NCI-H82 treated with DMSO at 0.1 percent for 48 hours (cell line): ENCODE measurements around the gene ASIC3.
"Not testable (repeated sequence)": the region's sequence is repeated elsewhere in the genome, so short reads cannot be mapped to it uniquely, and the experiment has no call there.

Experiments used
- DNase-seq: peaks from one replicate; lab custom pipeline; 2025; ENCODE audit not compliant: unreplicated experiment; lab: John Stamatoyannopoulos, UW

ASIC3 gene

GRCh38 chr7:151047976-151048815 is at the start of gene ASIC3:
Gene ASIC3 (plus strand): TSS chr7:151048531. CDS start chr7:151048886, 355 bp downstream.
- no peak for DNase-seq

GRCh38 chr7:150999001-150999400 is 49.3 kb upstream of the ASIC3 start:
- DNase-seq = no peak

- no peak for DNase-seq
These were observed 48.7 kb upstream of the ASIC3 start for GRCh38 chr7:150999497-151000230.

DNA sequence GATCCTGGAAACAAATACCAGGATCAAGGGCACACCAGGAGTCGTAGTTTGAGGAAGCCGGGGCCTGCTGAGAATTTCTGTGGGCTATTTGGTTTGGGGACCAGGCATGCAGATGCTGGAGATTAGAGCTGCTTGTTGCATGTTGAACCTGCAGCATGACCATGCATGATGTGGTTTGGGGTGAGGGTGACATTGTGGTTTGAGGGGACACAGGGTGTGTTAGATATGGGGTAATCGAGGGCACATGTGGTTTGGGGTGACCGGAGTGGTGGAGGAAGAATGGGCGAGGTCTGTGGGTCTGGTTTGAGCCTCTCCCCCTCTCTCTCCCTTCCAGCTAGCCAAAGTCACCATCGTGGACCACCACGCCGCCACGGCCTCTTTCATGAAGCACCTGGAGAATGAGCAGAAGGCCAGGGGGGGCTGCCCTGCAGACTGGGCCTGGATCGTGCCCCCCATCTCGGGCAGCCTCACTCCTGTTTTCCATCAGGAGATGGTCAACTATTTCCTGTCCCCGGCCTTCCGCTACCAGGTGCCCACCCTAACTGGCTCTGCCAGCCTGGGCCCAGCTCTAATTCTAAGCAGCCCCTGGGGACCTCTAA is 47.3 kb upstream of the ASIC3 start:
- no peak for DNase-seq

DNA sequence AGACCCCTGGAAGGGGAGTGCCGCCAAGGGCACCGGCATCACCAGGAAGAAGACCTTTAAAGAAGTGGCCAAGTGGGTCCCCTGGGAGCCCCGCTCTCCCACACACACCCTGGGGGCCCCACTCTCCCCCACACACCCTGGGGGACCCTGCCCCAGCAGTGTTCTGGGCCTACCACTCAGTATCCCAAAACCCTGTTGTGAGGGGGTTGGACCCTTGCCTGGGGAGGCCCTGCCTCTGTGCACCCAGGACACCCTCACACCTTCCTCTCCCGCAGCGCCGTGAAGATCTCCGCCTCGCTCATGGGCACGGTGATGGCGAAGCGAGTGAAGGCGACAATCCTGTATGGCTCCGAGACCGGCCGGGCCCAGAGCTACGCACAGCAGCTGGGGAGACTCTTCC is 46.8 kb upstream of the ASIC3 start:
- no peak for DNase-seq

DNA sequence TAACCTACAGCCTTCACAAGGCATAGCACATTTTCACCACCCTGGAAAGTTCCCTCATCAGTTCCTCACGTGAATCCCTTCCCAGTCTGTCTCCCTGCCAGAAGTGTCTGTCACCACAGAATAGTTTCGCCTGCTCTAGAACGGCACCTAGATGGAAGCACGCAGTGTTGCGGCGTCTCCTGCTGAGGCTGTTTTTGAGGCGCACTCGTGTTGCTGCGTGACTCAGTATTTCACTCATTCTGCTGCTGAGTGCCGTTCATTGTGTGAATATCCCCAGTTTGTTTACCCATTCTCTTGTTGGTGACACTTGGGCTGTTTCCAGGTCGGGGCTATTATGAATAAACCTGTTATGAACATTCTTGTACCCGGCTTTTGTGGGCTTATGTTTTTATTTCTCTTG is 44.8 kb upstream of the ASIC3 start:
- no peak for DNase-seq

DNA sequence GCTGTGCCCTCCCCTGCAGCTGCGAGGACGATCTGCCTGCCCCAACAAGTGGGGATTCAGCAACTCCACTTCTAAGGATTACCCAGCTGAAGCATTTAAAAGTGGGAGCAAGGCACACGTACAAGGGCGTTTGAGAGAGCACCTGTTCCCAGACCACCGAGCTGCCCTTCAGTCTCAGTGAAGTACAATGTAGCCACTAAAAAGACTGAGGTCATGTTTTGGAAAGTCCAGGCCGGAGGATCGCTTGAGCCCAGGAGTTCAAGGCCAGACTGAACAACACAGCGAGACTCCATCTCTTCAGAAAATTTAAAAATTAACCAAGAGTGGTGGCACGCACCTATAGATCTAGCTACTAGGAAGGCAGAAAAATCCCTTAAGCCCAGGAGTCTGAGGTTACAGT is 42.8 kb upstream of the ASIC3 start:
- DNase-seq = no peak

- no peak for DNase-seq
These were observed 41.6 kb upstream of the ASIC3 start for GRCh38 chr7:151006590-151007300.

DNA sequence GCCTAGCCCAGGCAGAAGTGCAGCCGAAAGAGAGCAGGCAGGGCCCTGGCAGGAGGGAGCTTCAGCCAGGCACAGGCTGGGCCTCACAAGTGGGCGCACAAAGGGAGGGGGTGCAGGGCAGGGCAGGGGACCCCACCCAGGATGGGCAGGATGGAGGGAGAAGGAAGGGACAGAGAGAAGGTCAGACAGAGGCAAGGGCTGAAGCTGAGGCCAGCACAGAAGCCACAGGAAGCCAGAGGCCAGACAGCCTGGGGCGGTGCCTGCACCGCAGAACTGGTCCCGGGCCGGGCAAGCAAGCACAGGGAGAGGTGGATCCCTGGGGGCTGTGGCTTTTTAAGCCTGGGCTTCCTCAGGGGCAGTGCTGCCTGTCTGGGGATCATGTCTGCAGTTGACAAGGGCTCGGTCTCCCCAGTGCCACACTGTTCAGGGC is 40.8 kb upstream of the ASIC3 start:
- no peak for DNase-seq

DNA sequence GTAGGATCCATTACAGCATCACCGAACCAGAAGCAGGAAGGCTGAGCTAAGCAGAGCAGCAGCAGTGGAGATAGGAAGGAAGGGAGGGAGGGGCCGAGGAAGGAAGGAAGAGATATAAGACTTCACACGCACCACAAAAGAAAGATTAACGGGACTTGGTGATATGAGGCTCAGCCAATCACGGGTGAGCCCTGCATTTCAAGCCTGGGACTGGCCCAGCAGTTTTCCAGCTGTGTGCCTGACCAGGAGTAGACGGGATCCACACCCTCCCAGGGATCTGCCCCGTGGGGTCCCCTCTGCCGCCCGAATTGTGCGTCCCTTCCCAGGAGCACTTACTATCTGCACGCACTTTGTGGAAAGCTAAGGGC is 40.2 kb upstream of the ASIC3 start:
- DNase-seq = no peak

DNA sequence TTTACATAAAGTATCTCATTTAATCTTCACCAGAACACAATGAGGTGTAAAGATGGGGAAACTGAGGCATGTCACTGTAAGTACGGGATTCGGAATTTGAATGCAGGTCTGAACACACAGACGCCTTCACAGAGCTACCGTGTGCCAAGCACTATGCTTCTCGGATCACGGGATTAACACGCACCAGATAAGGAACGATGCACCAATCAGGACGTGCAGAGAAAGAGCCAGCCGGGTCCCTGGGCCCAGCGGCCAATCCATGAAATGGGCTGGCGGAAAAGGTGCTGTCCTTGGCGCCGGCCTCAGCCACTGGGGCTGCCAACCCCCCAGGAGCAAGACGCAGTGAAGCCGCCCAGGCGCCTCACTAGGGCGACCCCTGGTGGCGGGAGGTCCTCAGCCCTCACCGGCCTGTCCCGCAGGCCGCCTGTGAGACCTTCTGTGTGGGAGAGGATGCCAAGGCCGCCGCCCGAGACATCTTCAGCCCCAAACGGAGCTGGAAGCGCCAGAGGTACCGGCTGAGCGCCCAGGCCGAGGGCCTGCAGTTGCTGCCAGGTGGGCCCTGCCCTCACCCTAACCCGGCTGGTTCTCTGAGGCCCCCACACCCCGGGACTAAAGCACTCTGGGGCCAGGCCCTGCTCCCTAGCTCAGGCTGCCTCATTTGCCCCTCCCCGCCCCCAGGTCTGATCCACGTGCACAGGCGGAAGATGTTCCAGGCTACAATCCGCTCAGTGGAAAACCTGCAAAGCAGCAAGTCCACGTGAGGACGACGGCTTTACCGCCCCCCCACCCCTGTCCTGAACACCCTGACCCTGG is 39.6 kb upstream of the ASIC3 start:
- no peak for DNase-seq

DNA sequence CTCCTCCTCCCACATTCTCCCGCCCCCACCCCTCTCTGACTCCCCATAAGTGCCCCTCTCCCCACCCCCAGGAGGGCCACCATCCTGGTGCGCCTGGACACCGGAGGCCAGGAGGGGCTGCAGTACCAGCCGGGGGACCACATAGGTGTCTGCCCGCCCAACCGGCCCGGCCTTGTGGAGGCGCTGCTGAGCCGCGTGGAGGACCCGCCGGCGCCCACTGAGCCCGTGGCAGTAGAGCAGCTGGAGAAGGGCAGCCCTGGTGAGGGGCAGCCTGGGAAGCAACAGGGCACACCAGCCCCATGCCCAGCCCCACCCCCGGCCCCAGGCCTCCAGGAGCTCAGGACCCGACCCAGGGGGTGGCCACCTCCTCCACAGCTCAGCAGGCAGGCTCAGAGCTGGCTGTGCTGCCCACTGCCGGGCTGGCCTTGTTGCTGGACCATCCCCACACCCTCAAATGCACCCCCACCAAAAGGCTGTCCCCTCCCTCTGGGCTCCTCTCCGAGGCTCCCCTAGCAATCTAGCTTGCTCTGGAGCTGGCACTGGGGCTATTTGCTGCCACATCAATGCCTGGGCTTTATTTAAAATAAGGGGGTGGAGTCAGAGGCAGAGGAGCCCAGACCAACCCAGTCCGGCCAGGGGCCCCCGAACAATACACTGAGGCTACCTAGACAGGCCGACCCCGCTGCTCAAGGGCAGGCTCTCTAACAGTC is 38.8 kb upstream of the ASIC3 start:
- no peak for DNase-seq

GRCh38 chr7:151010037-151010306 is 38.4 kb upstream of the ASIC3 start:
- DNase-seq = no peak

GRCh38 chr7:151010307-151011096 is 37.8 kb upstream of the ASIC3 start:
- no peak for DNase-seq

GRCh38 chr7:151011097-151011409 is 37.3 kb upstream of the ASIC3 start:
- no peak for DNase-seq

DNA sequence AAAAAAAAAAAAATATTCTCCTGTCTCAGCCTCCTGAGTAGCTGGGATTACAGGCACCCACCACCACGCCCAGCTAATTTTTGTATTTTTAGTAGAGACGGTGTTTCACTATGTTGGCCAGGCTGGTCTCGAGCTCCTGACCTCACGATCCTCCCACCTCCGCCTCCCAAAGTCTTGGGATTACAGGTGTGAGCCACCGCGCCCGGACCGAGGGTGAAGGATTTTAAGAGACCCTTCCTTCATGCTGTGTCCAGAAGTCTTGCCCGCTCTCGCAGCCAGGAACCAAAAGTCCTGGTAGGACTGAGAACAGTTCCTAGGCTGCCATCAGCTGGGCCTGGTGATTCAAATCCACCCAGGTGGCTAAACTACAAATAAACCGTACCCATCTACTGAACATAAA is 36.7 kb upstream of the ASIC3 start:
- not testable (repeated sequence) for DNase-seq

- no peak for DNase-seq
These were observed 36.2 kb upstream of the ASIC3 start for GRCh38 chr7:151012031-151012692.

GRCh38 chr7:151012911-151013347 is 35.4 kb upstream of the ASIC3 start:
- DNase-seq = peak; percentile 39

- no peak for DNase-seq
These were observed 35.0 kb upstream of the ASIC3 start for GRCh38 chr7:151013356-151013732.
